GM12872 (cell line): ENCODE results near the gene PITX1.

Experiments
- CTCF ChIP-seq: IDR thresholded peaks from 3 replicates; pipeline ENCODE4 v1.5.1; 2011; ENCODE audit warnings: low read depth, mild to moderate bottlenecking, low read length, moderate library complexity; ENCODE audit not compliant: insufficient read depth

Gene PITX1

DNA sequence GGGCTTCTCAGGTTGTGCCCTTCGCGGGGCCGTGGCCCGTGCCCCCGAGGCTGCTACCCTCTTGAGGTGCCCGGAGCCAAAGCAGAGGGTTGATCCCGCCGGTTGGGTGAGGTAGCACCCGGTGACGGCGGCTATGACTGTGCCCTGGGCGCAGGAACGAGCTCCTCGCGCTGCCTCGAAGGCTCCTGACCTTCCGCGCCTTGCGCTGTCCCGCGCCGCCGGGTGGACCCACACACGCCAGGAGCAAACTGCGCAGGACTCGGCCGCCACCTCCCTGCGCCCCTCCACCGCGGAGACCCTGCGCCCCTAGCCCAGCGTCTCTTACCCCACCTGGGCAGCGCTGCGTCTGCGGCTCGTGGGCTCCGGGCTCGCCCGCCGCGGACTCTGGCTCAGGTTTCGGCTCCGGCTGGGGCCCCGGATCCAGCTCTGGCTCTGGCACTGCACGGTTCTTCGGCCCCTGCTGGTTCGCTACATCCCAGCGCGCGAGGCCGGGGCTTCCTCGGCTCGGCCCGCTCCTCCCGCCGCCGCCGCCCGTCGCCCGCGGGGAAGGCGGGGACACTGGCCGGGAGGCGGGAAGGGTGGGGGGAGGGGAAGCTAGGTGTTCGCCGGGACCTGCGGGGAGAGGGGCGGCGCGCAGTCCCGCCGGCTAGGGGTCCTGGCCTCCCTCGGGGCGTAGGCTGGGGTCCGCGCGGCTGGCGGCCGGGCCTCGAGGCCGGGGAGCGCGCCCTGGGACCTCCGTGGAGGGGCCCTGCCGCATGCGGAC, 5.4 kb upstream of the PITX1 start:
- no peak for TF ChIP-seq CTCF

GRCh38 chr5:135038813-135039270, 4.8 kb upstream of the PITX1 start:
- TF ChIP-seq CTCF, result no peak

- no peak for TF ChIP-seq CTCF
Observed at GRCh38 chr5:135038205-135038812, 4.3 kb upstream of the PITX1 start.

GRCh38 chr5:135037519-135038204, 3.6 kb upstream of the PITX1 start:
- TF ChIP-seq CTCF, result no peak

DNA sequence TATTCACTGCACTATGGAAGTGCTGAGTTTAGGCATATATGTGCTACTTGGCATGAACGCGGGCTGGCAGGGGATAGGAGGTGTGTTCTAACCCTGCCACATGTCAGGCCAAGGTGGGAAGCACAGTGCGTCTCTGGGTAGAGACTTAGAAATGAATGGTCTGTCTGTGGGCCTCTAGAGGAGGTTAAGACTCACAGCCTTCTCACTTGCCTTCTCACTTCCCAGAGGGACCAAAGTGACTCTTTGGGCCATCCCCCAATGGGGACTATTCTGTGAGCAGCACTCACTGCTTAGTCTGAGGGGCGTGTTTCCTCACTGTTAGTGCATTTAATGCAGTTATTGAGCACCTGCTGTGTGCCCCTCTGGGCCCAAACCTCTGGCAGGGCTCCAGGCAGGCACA, 2.4 kb upstream of the PITX1 start:
- no peak for TF ChIP-seq CTCF

- no peak for TF ChIP-seq CTCF
Observed at GRCh38 chr5:135035678-135036030, 1.6 kb upstream of the PITX1 start.

DNA sequence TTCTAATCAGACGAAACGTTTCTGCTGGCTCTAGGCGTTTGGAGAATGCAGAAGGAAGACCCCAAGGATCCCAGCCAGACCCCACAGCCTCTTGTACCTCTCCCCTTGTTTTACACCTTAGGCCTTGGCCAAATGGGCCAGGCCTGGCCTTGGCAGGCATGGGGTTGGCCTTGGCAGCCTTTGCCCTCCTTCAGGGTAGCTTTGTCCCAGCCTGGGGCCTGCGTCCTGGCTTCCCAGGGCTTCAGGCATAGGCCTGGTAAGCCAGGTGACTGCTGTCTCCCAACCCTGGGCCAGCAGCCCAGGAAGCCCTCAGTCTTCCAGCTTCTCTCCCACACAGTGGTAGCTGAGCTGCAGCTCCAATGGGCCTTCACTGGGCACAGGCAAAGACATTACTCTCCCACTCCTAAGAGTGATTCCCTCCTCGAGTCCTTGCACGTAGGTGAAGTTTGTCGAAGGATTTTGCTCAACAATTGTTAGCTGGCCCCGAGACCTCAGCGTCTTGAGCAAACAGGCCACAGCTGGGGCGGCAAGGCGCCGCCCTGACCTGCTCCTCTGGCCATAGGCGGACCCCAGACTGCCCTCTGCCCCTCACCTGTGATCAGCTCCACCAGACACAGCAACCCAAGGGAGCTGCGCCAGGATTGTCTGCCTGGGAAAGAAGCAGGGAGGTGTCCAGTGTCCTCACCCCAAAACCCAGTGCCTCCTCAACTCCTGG, 1.1 kb upstream of the PITX1 start:
- no peak for TF ChIP-seq CTCF
